Cerebellar nuclear complex (tissue), 1 donor: ENCODE measurements around the gene WT1.

Source experiments
- DNase-seq, 2 experiments: peaks; one replicate each; lab custom pipeline; 2025; lab: John Stamatoyannopoulos, UW

The WT1 gene

GRCh38 chr11:32438346-32438865, 3.1 kb upstream of the WT1 start:
- DNase-seq, result no peak

DNA sequence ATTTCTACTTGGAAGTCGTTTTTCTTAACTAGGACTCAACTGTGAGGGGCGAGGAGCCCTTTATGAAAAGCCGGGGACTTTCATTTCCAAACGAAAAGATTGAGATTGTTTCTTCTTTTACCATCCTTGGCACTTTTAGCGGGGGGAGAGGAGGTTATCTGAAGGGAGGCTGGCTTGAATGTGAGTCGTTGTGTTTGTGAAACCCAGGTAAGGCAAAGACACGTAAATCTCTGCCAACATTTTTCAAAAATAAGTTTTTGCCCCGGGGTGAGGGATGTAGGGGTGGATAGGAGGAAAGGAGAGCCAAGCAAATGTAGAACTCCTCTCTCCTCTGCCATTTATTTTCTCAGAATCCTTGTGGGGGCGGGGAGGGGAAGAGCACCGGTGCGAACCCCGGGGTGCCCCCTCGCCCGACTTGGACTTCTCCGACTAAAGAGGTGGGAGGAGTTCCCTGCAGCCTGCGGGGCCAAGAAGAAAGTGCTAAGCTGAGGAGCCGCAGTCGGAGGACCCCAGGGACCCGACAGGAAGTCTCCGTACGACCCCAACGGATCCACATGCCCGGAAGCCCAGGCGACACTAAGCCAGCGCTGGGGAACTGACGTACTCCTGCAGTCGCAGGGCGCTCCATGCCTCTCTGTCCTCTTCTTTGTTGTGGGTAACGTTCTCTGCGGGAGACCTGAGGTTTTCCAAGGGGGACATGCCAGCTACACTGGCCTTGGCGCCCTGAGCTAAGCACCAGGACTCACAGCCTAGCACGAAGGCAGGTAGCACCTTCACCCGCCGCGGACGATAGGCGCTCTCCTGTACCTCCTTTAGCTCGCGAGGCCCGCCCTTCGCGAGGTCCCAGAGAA, 2.4 kb upstream of the WT1 start:
- DNase-seq, result no peak

GRCh38 chr11:32436751-32437494, 1.6 kb upstream of the WT1 start:
- DNase-seq, result no peak

DNA sequence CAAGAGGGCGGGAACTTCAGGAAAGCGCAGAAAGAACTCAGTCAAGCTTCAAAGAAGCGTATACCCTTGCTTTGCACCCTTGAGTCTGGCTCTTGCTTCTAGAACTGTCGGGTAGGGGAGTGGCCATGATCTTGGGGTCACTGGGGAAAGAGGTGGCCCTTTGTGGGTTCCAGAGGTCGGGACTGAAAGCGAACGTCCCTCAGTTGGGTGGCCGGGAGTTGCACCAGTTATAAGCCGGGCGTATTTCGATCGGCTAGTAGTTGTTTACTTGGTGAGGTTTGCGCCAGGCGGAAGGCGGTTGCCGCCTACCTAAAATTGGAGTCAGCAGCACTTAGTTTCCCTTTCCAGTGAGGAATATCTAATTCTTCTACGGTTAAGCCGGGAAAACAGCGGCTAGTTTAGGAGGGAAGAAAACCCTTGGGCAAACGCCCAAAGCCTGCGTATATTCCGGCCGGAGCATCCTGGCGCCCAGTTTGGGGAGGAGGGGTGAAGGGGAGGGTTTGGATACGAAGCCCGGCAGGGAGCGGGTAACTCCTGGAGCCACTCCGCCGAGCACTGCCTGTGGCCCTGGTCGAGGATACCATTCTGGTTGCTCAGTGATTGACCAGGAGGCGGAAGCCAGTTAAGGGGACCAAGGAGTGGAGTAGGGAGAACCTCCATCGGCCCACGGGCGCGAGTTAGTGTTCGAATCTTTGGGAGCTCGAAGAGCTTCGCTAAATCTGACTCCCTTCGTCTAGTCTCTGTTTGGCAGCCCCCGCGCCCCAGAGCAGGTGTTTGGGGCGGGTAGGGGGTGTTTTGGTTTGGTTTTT, 807 bp upstream of the WT1 start:
- DNase-seq, result no peak

DNA sequence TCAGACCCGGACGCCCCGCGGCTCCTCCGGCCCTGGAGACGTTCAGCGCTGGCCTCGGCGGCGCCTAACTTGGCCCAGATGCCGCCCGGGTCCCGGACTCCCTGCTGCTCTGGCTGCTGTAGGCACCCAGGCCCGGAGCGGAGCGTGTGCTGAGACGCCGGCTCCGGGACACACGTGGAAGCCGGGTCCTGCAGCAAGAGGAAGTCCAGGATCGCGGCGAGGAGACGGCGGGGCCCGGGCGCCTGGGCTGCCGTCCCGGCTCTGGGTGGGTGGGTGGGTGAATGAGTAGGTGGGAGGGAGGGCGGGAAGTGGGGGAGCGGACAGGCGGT, 223 bp downstream of the WT1 start:
- DNase-seq, result no peak

DNA sequence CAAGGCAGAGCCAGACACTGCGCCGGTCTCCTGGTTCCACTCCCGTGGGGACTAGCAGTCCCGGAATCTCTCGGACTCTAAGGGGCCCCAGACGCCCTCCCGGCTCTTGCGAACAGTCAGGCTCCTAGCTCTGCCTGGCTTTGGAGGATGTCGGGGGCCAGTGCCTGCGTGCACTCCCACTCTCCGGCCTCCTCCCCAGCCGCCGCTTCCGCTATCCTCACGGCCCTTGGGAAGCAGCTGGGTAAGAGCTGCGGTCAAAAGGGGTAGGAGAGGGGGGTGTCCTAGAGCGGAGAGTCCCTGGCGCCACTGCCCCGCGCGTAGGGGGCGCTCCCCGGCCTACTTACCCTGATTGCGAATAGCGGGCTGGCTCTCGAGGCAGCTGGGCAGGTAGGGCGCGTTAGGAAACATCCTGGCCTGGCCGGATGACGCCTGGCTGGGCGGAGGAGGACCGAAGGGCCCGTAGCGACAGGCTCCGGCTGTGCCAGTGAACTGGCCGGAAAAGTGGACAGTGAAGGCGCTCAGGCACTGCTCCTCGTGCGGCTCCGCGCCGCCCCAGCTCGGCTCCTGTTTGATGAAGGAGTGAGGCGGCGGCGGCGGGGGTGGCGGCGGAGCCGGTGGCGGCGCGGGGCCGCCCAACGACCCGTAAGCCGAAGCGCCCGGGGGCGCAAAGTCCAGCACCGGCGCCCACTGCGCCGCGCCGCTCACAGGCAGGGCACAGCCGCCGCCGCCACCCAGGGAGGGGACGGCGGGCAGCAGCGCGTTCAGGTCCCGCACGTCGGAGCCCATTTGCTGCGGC, 785 bp downstream of the WT1 start:
- no peak for DNase-seq

DNA sequence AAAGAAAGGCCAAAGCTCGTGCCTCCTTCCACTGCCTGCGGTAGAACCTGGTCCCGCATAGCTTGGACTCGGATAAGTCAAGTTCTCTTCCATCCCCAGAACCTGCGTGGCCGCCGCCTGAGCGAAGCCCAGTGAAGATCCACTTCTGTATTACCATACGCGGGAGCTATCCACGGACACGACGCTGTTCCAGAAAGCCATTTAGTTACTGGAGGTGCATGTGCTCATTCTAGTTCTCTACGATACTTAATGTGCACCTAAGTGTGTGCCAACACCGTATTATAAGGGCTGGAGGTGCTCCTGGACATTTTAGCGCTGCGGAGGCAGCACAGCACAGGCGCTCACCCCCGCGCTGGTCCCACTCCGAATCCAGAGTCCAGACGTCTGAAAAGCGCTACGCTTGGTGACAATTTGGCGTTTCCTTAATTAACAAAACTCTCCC, 1.4 kb downstream of the WT1 start:
- no peak for DNase-seq

DNA sequence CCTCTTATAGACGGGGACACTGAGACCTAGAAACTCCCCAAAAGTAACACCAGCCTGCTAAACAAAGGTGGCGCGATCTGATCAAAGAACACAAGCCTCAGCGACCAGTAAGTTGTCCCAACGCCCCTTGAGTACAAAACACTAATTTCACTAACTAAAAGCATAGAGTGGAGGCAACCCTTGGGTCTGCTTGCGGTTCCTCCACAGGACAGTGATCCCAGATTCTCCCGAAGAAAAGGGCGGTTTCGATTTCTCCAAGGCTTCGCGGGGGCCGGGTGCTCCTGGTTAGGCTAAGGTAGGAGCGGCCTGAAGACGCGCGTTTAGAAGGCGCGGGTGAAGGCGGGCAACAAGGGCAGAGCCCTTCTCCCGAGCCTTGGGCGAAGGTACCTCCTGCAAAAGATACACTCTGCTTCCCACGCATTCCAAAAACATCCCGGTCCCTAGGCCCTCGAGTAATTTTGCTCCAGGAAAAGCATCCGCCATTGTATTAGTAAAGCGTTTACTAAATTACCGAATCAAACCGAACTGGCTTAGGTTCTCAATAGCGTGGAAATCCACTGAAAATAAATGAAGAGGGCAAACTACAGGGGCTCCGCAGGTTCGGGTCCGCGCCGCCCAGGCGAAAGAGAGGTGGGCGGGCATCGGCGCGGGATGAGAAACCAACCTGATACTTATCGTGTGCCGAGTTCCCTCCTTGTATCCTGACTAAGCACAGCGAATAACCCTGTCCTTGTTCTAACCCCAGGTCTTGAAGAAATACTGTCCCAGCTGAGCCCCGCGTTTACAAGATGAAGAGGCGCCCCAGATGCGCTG, 2.0 kb downstream of the WT1 start:
- DNase-seq, result no peak

- no peak for DNase-seq
Observed at GRCh38 chr11:32432565-32432964, 2.8 kb downstream of the WT1 start.

- no peak for DNase-seq
Observed at GRCh38 chr11:32430568-32431381, 4.6 kb downstream of the WT1 start.

DNA sequence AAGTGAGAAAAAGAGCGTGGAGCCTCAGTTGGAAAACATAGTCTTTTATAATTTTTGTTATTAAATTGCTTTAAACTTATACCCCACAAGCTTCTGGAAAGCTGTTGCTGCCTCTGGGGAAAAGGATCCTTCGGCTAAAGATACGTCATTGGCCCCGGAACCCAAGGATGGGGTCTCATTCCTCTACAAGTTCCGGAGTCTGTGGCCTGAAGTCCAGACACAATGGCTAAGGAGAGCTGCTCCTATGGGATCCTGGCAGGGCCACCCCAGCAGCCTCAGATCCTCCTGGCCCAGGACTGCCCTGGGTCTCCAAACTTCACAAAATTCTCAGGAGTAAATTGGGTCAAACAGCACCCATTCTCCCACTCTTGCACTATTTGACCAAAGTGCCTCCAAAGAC, 5.9 kb downstream of the WT1 start:
- no peak for DNase-seq

GRCh38 chr11:32428665-32429303, 6.6 kb downstream of the WT1 start:
- DNase-seq, result no peak

DNA sequence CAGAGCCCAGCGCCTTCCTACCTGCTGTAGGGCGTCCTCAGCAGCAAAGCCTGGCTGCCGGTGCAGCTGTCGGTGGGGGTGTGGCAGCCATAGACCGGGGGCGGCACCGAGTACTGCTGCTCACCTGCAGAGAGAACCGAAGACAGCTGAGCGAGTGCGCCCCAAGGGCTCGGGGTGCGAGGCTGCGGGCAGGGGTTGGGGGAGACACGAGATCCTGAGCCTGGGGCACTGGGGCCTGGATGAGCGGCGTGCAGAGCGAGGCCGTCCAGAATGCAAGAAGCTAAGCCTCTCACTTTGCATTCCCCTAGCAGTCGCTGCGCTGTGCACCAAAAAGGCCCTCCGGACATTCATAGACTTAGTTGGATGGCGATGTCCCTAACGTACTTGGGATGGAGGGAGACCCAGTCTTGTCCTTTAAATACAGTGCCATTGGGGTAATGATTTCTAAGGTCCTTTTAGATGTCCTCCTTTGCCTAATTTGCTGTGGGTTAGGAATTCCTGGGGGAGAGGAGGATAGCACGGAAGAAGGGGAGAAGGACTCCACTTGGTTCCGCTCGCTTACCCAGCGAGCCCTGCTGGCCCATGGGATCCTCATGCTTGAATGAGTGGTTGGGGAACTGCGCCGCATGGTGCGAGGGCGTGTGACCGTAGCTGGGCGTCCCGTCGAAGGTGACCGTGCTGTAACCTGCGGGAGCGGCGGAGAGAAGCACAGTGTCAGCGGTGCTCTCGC, 7.2 kb downstream of the WT1 start:
- DNase-seq, result no peak

DNA sequence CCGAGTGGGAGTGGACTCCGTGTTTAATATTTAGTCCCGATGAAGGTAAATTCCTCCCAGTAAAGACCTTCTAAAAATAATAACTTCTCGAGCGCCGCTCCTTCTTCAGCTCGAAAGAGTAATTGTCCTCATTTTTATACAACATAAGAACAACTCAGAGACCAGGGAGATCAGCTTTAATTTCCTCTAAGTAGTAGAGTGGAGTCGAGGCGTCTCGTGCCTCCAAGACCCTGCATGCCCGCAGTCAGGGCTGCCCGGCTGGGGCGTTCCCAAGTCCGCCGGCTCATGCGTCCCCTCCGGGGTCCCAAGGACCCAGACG, 7.8 kb downstream of the WT1 start:
- no peak for DNase-seq

DNA sequence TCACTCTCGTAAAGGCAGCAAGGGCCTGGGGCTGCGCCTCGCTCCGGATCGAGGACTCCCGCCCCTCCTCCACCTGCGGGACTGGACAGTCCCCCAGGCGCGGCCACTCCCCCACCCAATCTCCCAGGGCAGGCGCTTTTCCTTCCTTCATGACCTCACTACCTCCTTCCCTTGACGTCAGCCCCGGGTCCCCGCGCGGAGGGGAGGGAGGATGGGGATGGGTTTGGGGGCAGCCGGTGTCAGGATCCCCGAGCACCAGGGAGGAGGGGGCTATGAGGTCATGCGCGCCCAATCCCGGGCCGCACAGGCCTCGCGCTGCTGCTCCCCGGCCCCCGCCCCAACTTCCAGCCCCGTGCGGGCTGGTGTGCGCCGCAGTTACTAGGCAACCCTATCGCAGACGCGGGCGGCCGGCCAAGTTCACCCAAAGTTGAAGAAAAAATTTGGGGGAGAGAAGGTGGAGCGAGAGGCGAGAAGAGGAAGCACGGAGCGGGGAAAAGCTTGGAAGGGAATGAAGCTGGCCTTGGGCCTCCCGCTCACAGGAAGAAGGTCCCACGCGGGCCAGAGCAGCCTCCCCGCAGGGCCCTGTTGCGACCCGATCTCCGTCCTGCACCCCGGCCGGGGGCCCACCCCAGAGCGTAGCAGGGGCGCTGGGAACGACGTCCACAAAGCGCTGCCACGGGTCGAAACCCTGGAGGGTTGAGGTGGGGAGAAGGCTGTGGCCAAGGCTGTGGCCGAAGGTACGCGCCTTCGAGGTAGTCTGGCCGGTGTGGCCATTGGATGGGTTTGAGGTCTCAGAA, 8.3 kb downstream of the WT1 start:
- no peak for DNase-seq

- DNase-seq, result no peak
Observed at GRCh38 chr11:32426192-32426591, 9.1 kb downstream of the WT1 start.

DNA sequence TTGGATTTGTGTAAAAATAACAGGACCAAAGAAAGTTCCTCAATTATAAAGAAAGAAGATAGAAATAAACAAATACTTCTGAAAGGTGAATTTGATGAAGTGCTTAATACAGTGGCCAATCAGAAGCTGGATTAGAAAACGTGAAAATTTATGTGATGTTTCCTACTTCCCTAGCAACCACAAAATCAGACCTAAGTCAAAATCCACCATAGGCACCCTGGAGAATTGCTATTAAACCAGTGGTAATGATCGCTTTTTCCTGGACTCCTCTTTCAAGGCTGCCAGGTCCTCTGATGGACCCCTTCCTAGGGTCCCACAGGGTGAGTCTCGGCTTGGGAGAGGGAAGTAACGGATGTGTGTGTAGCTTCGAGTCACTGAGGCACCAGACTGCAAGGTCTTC, 9.6 kb downstream of the WT1 start:
- DNase-seq, result no peak

DNA sequence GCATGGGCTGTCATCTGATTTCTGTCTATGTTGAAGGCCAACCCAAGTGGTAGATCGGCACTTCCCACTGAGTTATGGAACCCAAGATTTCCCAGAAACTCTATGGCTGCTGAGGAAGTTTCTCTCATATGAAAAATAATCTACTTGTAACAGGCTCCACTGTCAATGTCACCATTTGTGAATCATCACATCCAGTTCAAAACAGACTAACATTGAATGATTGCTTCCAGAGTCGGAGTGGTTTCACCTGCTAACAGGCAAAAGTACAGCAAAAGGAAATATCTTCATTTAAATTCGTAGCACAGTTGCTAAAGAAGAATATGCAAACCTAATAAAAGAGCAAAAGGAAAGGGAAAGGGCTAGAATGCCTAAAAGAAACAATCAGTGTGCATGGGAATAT, 12.8 kb downstream of the WT1 start:
- no peak for DNase-seq
